ENCODE measurements around the gene ZNF587B.

DNA sequence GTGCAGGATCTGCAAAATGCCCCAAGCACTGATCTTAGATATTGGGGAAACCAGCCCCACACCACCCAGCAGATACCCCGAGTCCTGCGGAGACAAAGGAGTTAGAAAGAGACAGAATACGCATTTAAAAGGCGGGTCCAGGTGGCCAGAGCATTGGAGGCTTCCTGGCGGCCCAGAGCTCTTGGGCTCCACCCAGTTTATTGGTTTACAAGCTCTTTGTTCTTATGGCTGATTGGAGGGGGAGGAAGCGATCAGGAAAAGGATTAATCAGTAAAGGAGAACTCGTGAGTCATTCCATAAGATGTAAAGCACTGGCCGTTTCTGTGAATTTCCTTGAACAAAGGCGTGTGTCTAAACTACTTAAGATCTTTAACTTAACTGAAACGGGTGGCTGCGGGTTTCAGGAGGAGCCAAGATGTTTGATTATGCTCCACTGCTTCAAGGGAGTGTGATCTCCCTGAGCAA is 20.5 kb downstream of the ZNF587B start:
- TF ChIP-seq, protein P1, sequence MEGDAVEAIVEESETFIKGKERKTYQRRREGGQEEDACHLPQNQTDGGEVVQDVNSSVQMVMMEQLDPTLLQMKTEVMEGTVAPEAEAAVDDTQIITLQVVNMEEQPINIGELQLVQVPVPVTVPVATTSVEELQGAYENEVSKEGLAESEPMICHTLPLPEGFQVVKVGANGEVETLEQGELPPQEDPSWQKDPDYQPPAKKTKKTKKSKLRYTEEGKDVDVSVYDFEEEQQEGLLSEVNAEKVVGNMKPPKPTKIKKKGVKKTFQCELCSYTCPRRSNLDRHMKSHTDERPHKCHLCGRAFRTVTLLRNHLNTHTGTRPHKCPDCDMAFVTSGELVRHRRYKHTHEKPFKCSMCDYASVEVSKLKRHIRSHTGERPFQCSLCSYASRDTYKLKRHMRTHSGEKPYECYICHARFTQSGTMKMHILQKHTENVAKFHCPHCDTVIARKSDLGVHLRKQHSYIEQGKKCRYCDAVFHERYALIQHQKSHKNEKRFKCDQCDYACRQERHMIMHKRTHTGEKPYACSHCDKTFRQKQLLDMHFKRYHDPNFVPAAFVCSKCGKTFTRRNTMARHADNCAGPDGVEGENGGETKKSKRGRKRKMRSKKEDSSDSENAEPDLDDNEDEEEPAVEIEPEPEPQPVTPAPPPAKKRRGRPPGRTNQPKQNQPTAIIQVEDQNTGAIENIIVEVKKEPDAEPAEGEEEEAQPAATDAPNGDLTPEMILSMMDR (conservative IDR thresholded peaks at IDR 0.05 in 1 of 2, IDR thresholded peaks at IDR 0.05 in 1 of 2; ENCODE audit: extremely low read depth in 1 of 2, insufficient read depth in 1 of 2, low read depth in 1 of 2, low read length in 2 of 2) = no peak
- no peak for TF ChIP-seq EZH2 (IDR thresholded peaks at IDR 0.05; ENCODE audit: borderline replicate concordance, low read length)
